ENCODE results near the gene RARG.

Gene RARG

GRCh38 chr12:53231921-53232645, at the start of gene RARG:
RARG (minus strand) TSS chr12:53232209; CDS start chr12:53227545, 4,664 bp downstream.
- H3K4me3 ChIP-seq (ENCODE audit: low read length), result peak within 1 kb of the TSS; percentile 57

GRCh38 chr12:53279888-53280498, 48.0 kb upstream of the RARG start:
- H3K4me3 ChIP-seq (ENCODE audit: low read length), result no peak overlapping the region
- no peak for TF ChIP-seq CTCF (conservative IDR thresholded peaks at IDR 0.05; ENCODE audit: low read depth, low read length)
- no peak for DNase-seq (ENCODE audit: low read depth)

More at GRCh38 chr12:53231921-53232645, at the start of gene RARG:
- no peak for TF ChIP-seq CTCF (conservative IDR thresholded peaks at IDR 0.05; ENCODE audit: low read depth, low read length)
- DNase-seq (ENCODE audit: low read depth), result no peak

GRCh38 chr12:53279283-53279869, 47.4 kb upstream of the RARG start:
- no peak for TF ChIP-seq CTCF (conservative IDR thresholded peaks at IDR 0.05; ENCODE audit: low read depth, low read length)
- H3K4me3 ChIP-seq (ENCODE audit: low read length), result no peak overlapping the region
- peak; percentile 58 for DNase-seq (ENCODE audit: low read depth)

- TF ChIP-seq CTCF (conservative IDR thresholded peaks at IDR 0.05; ENCODE audit: low read depth, low read length), result no peak
- H3K4me3 ChIP-seq (ENCODE audit: low read length), result no peak overlapping the region
- no peak for DNase-seq (ENCODE audit: low read depth)
These were observed 46.0 kb upstream of the RARG start for GRCh38 chr12:53277981-53278380.

GRCh38 chr12:53276511-53276910, 44.5 kb upstream of the RARG start:
- H3K4me3 ChIP-seq (ENCODE audit: low read length), result no peak overlapping the region
- no peak for DNase-seq (ENCODE audit: low read depth)
- TF ChIP-seq CTCF (conservative IDR thresholded peaks at IDR 0.05; ENCODE audit: low read depth, low read length), result no peak

- no peak overlapping the region for H3K4me3 ChIP-seq (ENCODE audit: low read length)
- no peak for TF ChIP-seq CTCF (conservative IDR thresholded peaks at IDR 0.05; ENCODE audit: low read depth, low read length)
- DNase-seq (ENCODE audit: low read depth), result no peak
These were observed 42.4 kb upstream of the RARG start for GRCh38 chr12:53274445-53274844.

All from retinal pigment epithelial cell (primary cell).